GM12892 (cell line): ENCODE results near the gene ZBED2.
"Not testable (repeated sequence)": the region's sequence is repeated elsewhere in the genome, so short reads cannot be mapped to it uniquely, and the experiment has no call there.

Source experiments
- DNase-seq: peaks from one replicate; pipeline ENCODE4 v3.0.0; 2011; ENCODE audit not compliant: insufficient read length
- FAIRE-seq: peaks from 2 replicates; lab custom pipeline; 2011; peaks lifted over from hg19 to GRCh38; lab: Jason Lieb, UNC
- POLR2A ChIP-seq: IDR thresholded peaks from 2 replicates; pipeline ENCODE4 v1.6.1; 2011; ENCODE audit warnings: low read depth, low read length, control low read depth
- POLR2AphosphoS5 ChIP-seq: IDR thresholded peaks from 2 replicates; pipeline ENCODE4 v1.6.1; 2011; ENCODE audit warnings: low read depth, low read length, control low read depth
- TAF1 ChIP-seq: IDR thresholded peaks from 2 replicates; pipeline ENCODE4 v1.6.1; 2011; ENCODE audit warnings: low read depth, mild to moderate bottlenecking, control low read depth, low read length, borderline replicate concordance

ZBED2 gene

GRCh38 chr3:111568911-111569310, 26.2 kb downstream of the ZBED2 start:
- FAIRE-seq = no peak
- TF ChIP-seq POLR2AphosphoS5 = no peak
- DNase-seq = no peak

GRCh38 chr3:111568355-111568754, 26.8 kb downstream of the ZBED2 start:
- DNase-seq (no peak), FAIRE-seq (no peak)
- TF ChIP-seq POLR2AphosphoS5 (no peak), POLR2A (no peak), TAF1 (no peak)

- no peak for FAIRE-seq
- TF ChIP-seq POLR2A = no peak
- no peak for TF ChIP-seq TAF1
- no peak for TF ChIP-seq POLR2AphosphoS5
- DNase-seq = no peak
These were observed 28.3 kb downstream of the ZBED2 start for GRCh38 chr3:111566844-111567243.

GRCh38 chr3:111561902-111562301, 33.2 kb downstream of the ZBED2 start:
- not testable (repeated sequence) for DNase-seq, FAIRE-seq

GRCh38 chr3:111548756-111549155, 46.4 kb downstream of the ZBED2 start:
- TF ChIP-seq TAF1 (no peak), POLR2AphosphoS5 (no peak), POLR2A (no peak)
- DNase-seq (no peak), FAIRE-seq (no peak)

GRCh38 chr3:111548092-111548491, 47.1 kb downstream of the ZBED2 start:
- FAIRE-seq = peak; percentile 90
- no peak for TF ChIP-seq TAF1
- no peak for TF ChIP-seq POLR2AphosphoS5
- no peak for TF ChIP-seq POLR2A
- no peak for DNase-seq

GRCh38 chr3:111547631-111548030, 47.5 kb downstream of the ZBED2 start:
- no peak for DNase-seq
- TF ChIP-seq POLR2A (no peak), POLR2AphosphoS5 (no peak), TAF1 (no peak)
- no peak for FAIRE-seq

GRCh38 chr3:111545349-111545748, 49.8 kb downstream of the ZBED2 start:
- no peak for DNase-seq
- no peak for FAIRE-seq
- TF ChIP-seq POLR2AphosphoS5 = no peak
- no peak for TF ChIP-seq TAF1
- TF ChIP-seq POLR2A = no peak
